GM12878 (cell line): Measurements from ENCODE around the gene GHRL. TPM values are rescaled to one million over a fixed set of nuclear protein-coding genes. Genes with fewer than 3 reads are reported as not detected.

Experiments
- ASH2L ChIP-seq: fragments of 300-600, 200-600 bp; sonication (generic); IDR thresholded peaks from 2 replicates; pipeline ENCODE4 v1.6.1; 2017; ENCODE audit warnings: low read depth, mild to moderate bottlenecking, borderline replicate concordance
- BACH1 ChIP-seq: fragments of 450-650 bp; IDR thresholded peaks from 2 replicates; pipeline ENCODE4 v1.6.1; 2017; ENCODE audit warnings: mild to moderate bottlenecking, borderline replicate concordance
- CHD2 ChIP-seq: IDR thresholded peaks from 2 replicates; pipeline ENCODE4 v1.6.1; 2011; ENCODE audit warnings: low read depth, low read length, improper control_type of control experiment, borderline replicate concordance
- CREB1 ChIP-seq: IDR thresholded peaks from 2 replicates; pipeline ENCODE4 v1.6.1; 2012; ENCODE audit warnings: low read depth, mild to moderate bottlenecking, inconsistent platforms
- EZH2 ChIP-seq: IDR thresholded peaks from 2 replicates; pipeline ENCODE4 v1.6.1; 2012; ENCODE audit warnings: low read depth, mild to moderate bottlenecking, control low read depth, inconsistent platforms, low read length, borderline replicate concordance; ENCODE audit not compliant: control insufficient read depth
- NFYB ChIP-seq: IDR thresholded peaks from 2 replicates; pipeline ENCODE4 v1.6.1; 2011; ENCODE audit warnings: low read depth, mild to moderate bottlenecking, low read length, improper control_type of control experiment, moderate library complexity; ENCODE audit not compliant: insufficient read depth
- PAX5 ChIP-seq: IDR thresholded peaks from 2 replicates; pipeline ENCODE4 v1.6.1; 2011; ENCODE audit warnings: low read depth, low read length, borderline replicate concordance
- TAF1 ChIP-seq: IDR thresholded peaks from 2 replicates; pipeline ENCODE4 v1.6.1; 2011; ENCODE audit warnings: mild to moderate bottlenecking, low read depth, low read length, borderline replicate concordance
- WRNIP1 ChIP-seq: IDR thresholded peaks from 2 replicates; pipeline ENCODE4 v1.6.1; 2011; ENCODE audit warnings: low read depth, low read length, improper control_type of control experiment, borderline replicate concordance
- polyA plus RNA-seq, 11 experiments: library from polyadenylated mRNA; depleted of rRNA in 4 of 11; unstranded in 6 of 11; stranded (reverse) in 5 of 11; fragments of >200 nt; fragmentation: Nextera tagmentation in 4 of 11; fragmentation: Illumina TruSeq in 1 of 11; extraction: Ambion mirVana in 4 of 11; extraction: Trizol in 1 of 11; gene quantifications; 1 replicate in 1 of 11; 2 replicates in 10 of 11; pipeline versions ENCODE4 v1.2.1 to v1.2.3, GENCODE V29; 2011 to 2016; ENCODE audit warnings: inconsistent platforms in 2 of 11, missing spikeins in 2 of 11, low read depth in 1 of 11
- total RNA-seq, 4 experiments: library from RNA; depleted of rRNA in 3 of 4; stranded (reverse); fragments of >200 nt in 3 of 4; fragmentation: Illumina TruSeq in 1 of 4; extraction: Trizol in 1 of 4; gene quantifications; 2 replicates each; pipeline versions ENCODE4 v1.2.1 to v1.2.3, GENCODE V29; 2013 to 2021
- TF ChIP-seq, protein P1 (sequence below): fragments of 450-650 bp; IDR thresholded peaks from 2 replicates; pipeline ENCODE4 v1.6.1; 2016; ENCODE audit warnings: mild to moderate bottlenecking, moderate library complexity, borderline replicate concordance
- TF ChIP-seq, protein P2 (sequence below): fragments of 450-650 bp; IDR thresholded peaks from 2 replicates; pipeline ENCODE4 v1.6.1; 2017; ENCODE audit warnings: mild to moderate bottlenecking, moderate library complexity
- TF ChIP-seq, protein P3 (sequence below): fragments of 450-650 bp; IDR thresholded peaks from 2 replicates; pipeline ENCODE4 v1.6.1; 2017; ENCODE audit warnings: antibody characterized with exemption, mild to moderate bottlenecking, moderate library complexity

Gene GHRL
- total and polyA plus RNA-seq, 10 of the 15 experiments (the other 5 are each of a cell fraction or from before 2014, with no cell fraction given) = 0.35 to 2.2 (median 0.88) TPM

DNA sequence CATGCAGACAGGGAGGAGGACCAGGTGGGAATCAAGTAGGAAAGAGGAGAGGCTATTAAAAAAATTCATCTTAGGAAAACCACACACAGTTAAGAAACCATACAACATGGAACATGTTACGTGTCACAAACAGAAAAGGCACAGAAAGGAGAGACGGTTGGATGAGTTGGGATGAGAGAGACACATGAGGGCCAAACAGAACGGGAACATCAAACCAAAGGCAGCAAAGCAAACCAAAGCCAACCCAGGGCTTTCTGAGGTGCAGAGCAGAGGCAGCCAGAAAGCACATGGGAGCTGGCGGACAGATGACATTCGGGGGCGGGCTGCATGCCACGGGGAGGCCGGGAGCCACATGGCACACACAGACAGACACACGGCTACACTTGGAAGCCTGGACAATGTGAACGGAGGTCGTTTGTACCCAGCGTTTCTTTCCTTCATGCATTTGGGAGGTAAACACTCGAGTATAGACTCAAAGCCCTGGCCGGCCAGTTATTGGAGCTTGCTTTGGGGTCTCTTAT is 36.8 kb upstream of the GHRL start (continued):
- TF ChIP-seq, protein P1, sequence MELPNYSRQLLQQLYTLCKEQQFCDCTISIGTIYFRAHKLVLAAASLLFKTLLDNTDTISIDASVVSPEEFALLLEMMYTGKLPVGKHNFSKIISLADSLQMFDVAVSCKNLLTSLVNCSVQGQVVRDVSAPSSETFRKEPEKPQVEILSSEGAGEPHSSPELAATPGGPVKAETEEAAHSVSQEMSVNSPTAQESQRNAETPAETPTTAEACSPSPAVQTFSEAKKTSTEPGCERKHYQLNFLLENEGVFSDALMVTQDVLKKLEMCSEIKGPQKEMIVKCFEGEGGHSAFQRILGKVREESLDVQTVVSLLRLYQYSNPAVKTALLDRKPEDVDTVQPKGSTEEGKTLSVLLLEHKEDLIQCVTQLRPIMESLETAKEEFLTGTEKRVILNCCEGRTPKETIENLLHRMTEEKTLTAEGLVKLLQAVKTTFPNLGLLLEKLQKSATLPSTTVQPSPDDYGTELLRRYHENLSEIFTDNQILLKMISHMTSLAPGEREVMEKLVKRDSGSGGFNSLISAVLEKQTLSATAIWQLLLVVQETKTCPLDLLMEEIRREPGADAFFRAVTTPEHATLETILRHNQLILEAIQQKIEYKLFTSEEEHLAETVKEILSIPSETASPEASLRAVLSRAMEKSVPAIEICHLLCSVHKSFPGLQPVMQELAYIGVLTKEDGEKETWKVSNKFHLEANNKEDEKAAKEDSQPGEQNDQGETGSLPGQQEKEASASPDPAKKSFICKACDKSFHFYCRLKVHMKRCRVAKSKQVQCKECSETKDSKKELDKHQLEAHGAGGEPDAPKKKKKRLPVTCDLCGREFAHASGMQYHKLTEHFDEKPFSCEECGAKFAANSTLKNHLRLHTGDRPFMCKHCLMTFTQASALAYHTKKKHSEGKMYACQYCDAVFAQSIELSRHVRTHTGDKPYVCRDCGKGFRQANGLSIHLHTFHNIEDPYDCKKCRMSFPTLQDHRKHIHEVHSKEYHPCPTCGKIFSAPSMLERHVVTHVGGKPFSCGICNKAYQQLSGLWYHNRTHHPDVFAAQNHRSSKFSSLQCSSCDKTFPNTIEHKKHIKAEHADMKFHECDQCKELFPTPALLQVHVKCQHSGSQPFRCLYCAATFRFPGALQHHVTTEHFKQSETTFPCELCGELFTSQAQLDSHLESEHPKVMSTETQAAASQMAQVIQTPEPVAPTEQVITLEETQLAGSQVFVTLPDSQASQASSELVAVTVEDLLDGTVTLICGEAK = no peak
- TF ChIP-seq, protein P2, sequence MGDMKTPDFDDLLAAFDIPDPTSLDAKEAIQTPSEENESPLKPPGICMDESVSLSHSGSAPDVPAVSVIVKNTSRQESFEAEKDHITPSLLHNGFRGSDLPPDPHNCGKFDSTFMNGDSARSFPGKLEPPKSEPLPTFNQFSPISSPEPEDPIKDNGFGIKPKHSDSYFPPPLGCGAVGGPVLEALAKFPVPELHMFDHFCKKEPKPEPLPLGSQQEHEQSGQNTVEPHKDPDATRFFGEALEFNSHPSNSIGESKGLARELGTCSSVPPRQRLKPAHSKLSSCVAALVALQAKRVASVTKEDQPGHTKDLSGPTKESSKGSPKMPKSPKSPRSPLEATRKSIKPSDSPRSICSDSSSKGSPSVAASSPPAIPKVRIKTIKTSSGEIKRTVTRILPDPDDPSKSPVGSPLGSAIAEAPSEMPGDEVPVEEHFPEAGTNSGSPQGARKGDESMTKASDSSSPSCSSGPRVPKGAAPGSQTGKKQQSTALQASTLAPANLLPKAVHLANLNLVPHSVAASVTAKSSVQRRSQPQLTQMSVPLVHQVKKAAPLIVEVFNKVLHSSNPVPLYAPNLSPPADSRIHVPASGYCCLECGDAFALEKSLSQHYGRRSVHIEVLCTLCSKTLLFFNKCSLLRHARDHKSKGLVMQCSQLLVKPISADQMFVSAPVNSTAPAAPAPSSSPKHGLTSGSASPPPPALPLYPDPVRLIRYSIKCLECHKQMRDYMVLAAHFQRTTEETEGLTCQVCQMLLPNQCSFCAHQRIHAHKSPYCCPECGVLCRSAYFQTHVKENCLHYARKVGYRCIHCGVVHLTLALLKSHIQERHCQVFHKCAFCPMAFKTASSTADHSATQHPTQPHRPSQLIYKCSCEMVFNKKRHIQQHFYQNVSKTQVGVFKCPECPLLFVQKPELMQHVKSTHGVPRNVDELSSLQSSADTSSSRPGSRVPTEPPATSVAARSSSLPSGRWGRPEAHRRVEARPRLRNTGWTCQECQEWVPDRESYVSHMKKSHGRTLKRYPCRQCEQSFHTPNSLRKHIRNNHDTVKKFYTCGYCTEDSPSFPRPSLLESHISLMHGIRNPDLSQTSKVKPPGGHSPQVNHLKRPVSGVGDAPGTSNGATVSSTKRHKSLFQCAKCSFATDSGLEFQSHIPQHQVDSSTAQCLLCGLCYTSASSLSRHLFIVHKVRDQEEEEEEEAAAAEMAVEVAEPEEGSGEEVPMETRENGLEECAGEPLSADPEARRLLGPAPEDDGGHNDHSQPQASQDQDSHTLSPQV = no peak
- TF ChIP-seq, protein P3, sequence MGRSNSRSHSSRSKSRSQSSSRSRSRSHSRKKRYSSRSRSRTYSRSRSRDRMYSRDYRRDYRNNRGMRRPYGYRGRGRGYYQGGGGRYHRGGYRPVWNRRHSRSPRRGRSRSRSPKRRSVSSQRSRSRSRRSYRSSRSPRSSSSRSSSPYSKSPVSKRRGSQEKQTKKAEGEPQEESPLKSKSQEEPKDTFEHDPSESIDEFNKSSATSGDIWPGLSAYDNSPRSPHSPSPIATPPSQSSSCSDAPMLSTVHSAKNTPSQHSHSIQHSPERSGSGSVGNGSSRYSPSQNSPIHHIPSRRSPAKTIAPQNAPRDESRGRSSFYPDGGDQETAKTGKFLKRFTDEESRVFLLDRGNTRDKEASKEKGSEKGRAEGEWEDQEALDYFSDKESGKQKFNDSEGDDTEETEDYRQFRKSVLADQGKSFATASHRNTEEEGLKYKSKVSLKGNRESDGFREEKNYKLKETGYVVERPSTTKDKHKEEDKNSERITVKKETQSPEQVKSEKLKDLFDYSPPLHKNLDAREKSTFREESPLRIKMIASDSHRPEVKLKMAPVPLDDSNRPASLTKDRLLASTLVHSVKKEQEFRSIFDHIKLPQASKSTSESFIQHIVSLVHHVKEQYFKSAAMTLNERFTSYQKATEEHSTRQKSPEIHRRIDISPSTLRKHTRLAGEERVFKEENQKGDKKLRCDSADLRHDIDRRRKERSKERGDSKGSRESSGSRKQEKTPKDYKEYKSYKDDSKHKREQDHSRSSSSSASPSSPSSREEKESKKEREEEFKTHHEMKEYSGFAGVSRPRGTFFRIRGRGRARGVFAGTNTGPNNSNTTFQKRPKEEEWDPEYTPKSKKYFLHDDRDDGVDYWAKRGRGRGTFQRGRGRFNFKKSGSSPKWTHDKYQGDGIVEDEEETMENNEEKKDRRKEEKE = no peak
- TF ChIP-seq TAF1 (no peak), BACH1 (no peak), ASH2L (no peak), EZH2 (no peak), WRNIP1 (no peak), CREB1 (no peak), PAX5 (no peak), CHD2 (no peak), NFYB (no peak)
